IMR-90 (cell line): ENCODE results near the gene METTL18. TPM values are rescaled to one million over a fixed set of nuclear protein-coding genes. Genes with fewer than 3 reads are reported as not detected.

Experiments used
- ATAC-seq: fragments of 200-7000 bp; cut with Tn5 transposase; 2 replicates; pipeline ENCODE4 v1.9.1; 2020; ENCODE audit warnings: low read depth, mild to moderate bottlenecking, moderate library complexity
- BruUV-seq: library from RNA; stranded (reverse); fragments of 400-500 nt; replicated peaks from 2 replicates; lab custom pipeline; 2021; lab: Mats Ljungman, UMichigan
- CTCF ChIA-PET: fragments of 300-600 bp; formaldehyde crosslinking; extraction: SDS; loops from one replicate; lab custom pipeline; 2021; ENCODE audit warnings: antibody characterized with exemption; lab: Yijun Ruan, JAX
- POLR2A ChIA-PET: fragments of 300-600 bp; sonication (Branson Sonifier 250); formaldehyde crosslinking; loops from one replicate; lab custom pipeline; 2022; ENCODE audit warnings: antibody characterized with exemption; ENCODE audit not compliant: unreplicated experiment; lab: Charles Lee
- DNase-seq: peaks from one replicate; pipeline ENCODE4 v3.0.0; 2013
- H2AFZ ChIP-seq: replicated peaks from 2 replicates; pipeline ENCODE3; 2013; ENCODE audit warnings: low read length, mild to moderate bottlenecking; ENCODE audit not compliant: poor library complexity
- H2AK5ac ChIP-seq: 2 replicates; pipeline ENCODE4 v1.6.1; 2013; ENCODE audit warnings: low read depth, low read length, inconsistent platforms
- H2AK9ac ChIP-seq: replicated peaks from 2 replicates; pipeline ENCODE3; 2013; ENCODE audit warnings: mild to moderate bottlenecking, low read depth, low read length, moderate library complexity; ENCODE audit not compliant: poor library complexity
- H2BK120ac ChIP-seq: 2 replicates; pipeline ENCODE4 v1.6.1; 2013; ENCODE audit warnings: low read depth, low read length, inconsistent platforms
- H2BK15ac ChIP-seq: 3 replicates; pipeline ENCODE4 v1.6.1; 2013; ENCODE audit warnings: low read depth, low read length, inconsistent platforms
- H2BK20ac ChIP-seq: 2 replicates; pipeline ENCODE4 v1.6.1; 2013; ENCODE audit warnings: low read depth, mild to moderate bottlenecking, inconsistent platforms, low read length, moderate library complexity
- H2BK5ac ChIP-seq: 2 replicates; pipeline ENCODE4 v1.6.1; 2013; ENCODE audit warnings: mild to moderate bottlenecking, low read depth, low read length, inconsistent platforms; ENCODE audit not compliant: poor library complexity, severe bottlenecking
- H3K14ac ChIP-seq: replicated peaks from 2 replicates; pipeline ENCODE4 v1.6.1; 2013; ENCODE audit warnings: low read depth, low read length, inconsistent platforms
- H3K18ac ChIP-seq: 2 replicates; pipeline ENCODE4 v1.6.1; 2013; ENCODE audit warnings: low read depth, low read length, control low read depth
- H3K23ac ChIP-seq: 2 replicates; pipeline ENCODE4 v1.6.1; 2013; ENCODE audit warnings: low read depth, low read length, inconsistent platforms
- H3K27ac ChIP-seq: 2 replicates; pipeline ENCODE4 v1.5.1; 2013; ENCODE audit warnings: mild to moderate bottlenecking, control low read depth, low read length; ENCODE audit not compliant: insufficient read depth
- H3K27me3 ChIP-seq: 2 replicates; pipeline ENCODE4 v1.6.1; 2013; ENCODE audit warnings: low read length; ENCODE audit not compliant: control insufficient read depth, insufficient read depth
- H3K36me3 ChIP-seq: 2 replicates; pipeline ENCODE4 v1.6.1; 2013; ENCODE audit warnings: low read length, mixed read lengths; ENCODE audit not compliant: control insufficient read depth, insufficient read depth
- H3K4ac ChIP-seq: 2 replicates; pipeline ENCODE4 v1.6.1; 2013; ENCODE audit warnings: low read depth, low read length, inconsistent platforms
- H3K4me1 ChIP-seq: 2 replicates; pipeline ENCODE4 v1.6.1; 2013; ENCODE audit warnings: low read length, mixed read lengths; ENCODE audit not compliant: control insufficient read depth, insufficient read depth
- H3K4me2 ChIP-seq: 2 replicates; pipeline ENCODE4 v1.6.1; 2013; ENCODE audit warnings: low read depth, mild to moderate bottlenecking, control low read depth, low read length, moderate library complexity
- H3K4me3 ChIP-seq: 2 replicates; pipeline ENCODE4 v1.5.1; 2013; ENCODE audit warnings: low read depth, mild to moderate bottlenecking, control low read depth, low read length, moderate library complexity; ENCODE audit not compliant: insufficient read depth
- H3K56ac ChIP-seq: 2 replicates; pipeline ENCODE4 v1.6.1; 2013; ENCODE audit warnings: low read length, inconsistent platforms; ENCODE audit not compliant: insufficient read depth; ENCODE audit errors: extremely low read depth
- H3K79me1 ChIP-seq, 2 experiments: 2 replicates each; pipeline ENCODE4 v1.6.1; 2013; ENCODE audit warnings: low read length in 2 of 2, inconsistent platforms in 1 of 2, low read depth in 1 of 2
- H3K9ac ChIP-seq: 2 replicates; pipeline ENCODE4 v1.6.1; 2013; ENCODE audit warnings: low read depth, low read length, control low read depth
- H3K9me1 ChIP-seq: 2 replicates; pipeline ENCODE4 v1.6.1; 2013; ENCODE audit warnings: low read length, inconsistent platforms; ENCODE audit not compliant: insufficient read depth
- H3K9me3 ChIP-seq: 2 replicates; pipeline ENCODE4 v1.6.1; 2013; ENCODE audit warnings: low read length; ENCODE audit not compliant: control insufficient read depth, insufficient read depth
- H4K20me1 ChIP-seq: 2 replicates; pipeline ENCODE4 v1.6.1; 2013; ENCODE audit warnings: low read length, inconsistent platforms; ENCODE audit not compliant: insufficient read depth
- H4K5ac ChIP-seq: 2 replicates; pipeline ENCODE4 v1.6.1; 2013; ENCODE audit warnings: mild to moderate bottlenecking, low read depth, low read length, control low read depth
- H4K8ac ChIP-seq, 2 experiments: 2 replicates each; pipeline ENCODE4 v1.6.1; 2013; ENCODE audit warnings: low read depth in 2 of 2, low read length in 2 of 2, control low read depth in 1 of 2, inconsistent platforms in 1 of 2
- H4K91ac ChIP-seq: 2 replicates; pipeline ENCODE4 v1.6.1; 2013; ENCODE audit warnings: low read depth, low read length, inconsistent platforms; ENCODE audit not compliant: insufficient read depth
- MAFK ChIP-seq: IDR thresholded peaks from 2 replicates; pipeline ENCODE4 v1.6.1; 2012; ENCODE audit warnings: low read depth, low read length, improper control_type of control experiment
- RFX5 ChIP-seq: IDR thresholded peaks from 2 replicates; pipeline ENCODE4 v1.8.0; 2012; ENCODE audit warnings: low read depth, mild to moderate bottlenecking, low read length, moderate library complexity
- WGBS, 2 experiments: methylation state at CpG; one replicate each; pipeline versions ENCODE4 v1.1.5 to v1.1.7; 2013; ENCODE audit warnings: missing lambda C conversion rate in 2 of 2; ENCODE audit not compliant: insufficient read length in 1 of 2; ENCODE audit errors: extremely low coverage in 2 of 2; 5-methylcytosine and 5-hydroxymethylcytosine counted together
- dilution Hi-C: fragments of 300-500 bp; cut with HindIII; formaldehyde crosslinking; loops from one replicate; pipeline ENCODE4 v1.14.3; 2018; ENCODE audit warnings: low sequenced_read_pairs; ENCODE audit not compliant: unreplicated experiment
- in situ Hi-C: fragments of 300-500 bp; cut with MboI; formaldehyde crosslinking; loops from 3 replicates; pipeline ENCODE4 v1.14.3; 2019; ENCODE audit warnings: low sequenced_read_pairs, inconsistent platforms, mixed read lengths
- intact Hi-C: fragments of 100-400 bp; cut with micrococcal nuclease; formaldehyde crosslinking; loops from 2 replicates; pipeline ENCODE4 v1.10.0; 2022
- polyA plus RNA-seq, 3 experiments: library from polyadenylated mRNA; depleted of rRNA; stranded (reverse); fragments of >200 nt; gene quantifications; 2 replicates each; pipeline ENCODE4 v1.2.3, GENCODE V29; 2012; ENCODE audit warnings: low replicate concordance in 1 of 3
- total RNA-seq: library from RNA; depleted of rRNA; stranded (reverse); fragments of >200 nt; gene quantifications from 2 replicates; pipeline ENCODE4 v1.2.3, GENCODE V29; 2012

METTL18 gene
- total and polyA plus RNA-seq, 2 of the 4 experiments (the other 2 are of a cell fraction), result 2.9 to 3.4 TPM

DNA sequence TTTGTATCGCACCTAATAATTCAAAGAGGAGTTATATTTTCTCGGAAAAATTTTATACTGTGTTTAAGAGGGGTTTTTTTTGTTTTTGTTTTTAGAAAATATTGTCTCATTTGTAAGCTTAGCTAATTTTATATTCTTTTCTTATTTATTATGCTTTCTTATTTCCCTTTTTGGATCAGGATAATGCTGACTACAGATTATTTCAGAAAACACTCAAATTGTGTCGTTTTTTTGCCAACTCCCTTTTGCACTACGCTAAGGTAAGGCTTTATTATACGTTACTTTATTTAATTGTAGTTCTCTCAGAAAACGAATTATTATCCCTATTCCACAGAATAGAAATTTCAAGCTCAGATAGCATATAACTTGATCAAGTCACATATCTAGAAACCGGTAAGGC is 26.8 kb upstream of the METTL18 start:
- TF ChIP-seq MAFK (peak; percentile 60; the same call in 1 of the 2 replicates), RFX5 (no peak)
- Histone ChIP-seq H4K8ac (no peak overlapping the region), H2AFZ (no peak overlapping the region), H3K14ac (no peak overlapping the region), H3K9me3 (no peaks in the 10 kb centered on the region), H3K18ac (no peak overlapping the region), H2AK9ac (no peak overlapping the region), H3K4me2 (no peak overlapping the region), H2BK20ac (no peak overlapping the region), H2BK5ac (no peak overlapping the region), H3K79me1 (no peaks in the 10 kb centered on the region), H3K4me1 (no peaks in the 10 kb centered on the region), H4K5ac (no peak overlapping the region), H3K27ac (no peak overlapping the region), H2BK15ac (no peak overlapping the region), H3K56ac (no peak overlapping the region), H4K91ac (no peak overlapping the region), H3K9me1 (no peaks in the 10 kb centered on the region), H2BK120ac (no peak overlapping the region), H3K23ac (no peak overlapping the region), H4K20me1 (no peaks in the 10 kb centered on the region), H3K36me3 (peaks cover 3% of the 10 kb centered on the region), H3K4ac (no peak overlapping the region), H2AK5ac (no peak overlapping the region), H3K9ac (no peak overlapping the region), H3K27me3 (no peaks in the 10 kb centered on the region), H3K4me3 (no peak overlapping the region)
- in situ Hi-C loops (no loop called here), dilution Hi-C loops (no loop called here), intact Hi-C loops (no loop called here)
- POLR2A ChIA-PET, result no interaction called here
- no peak for DNase-seq
- no peak for ATAC-seq
- WGBS, 2 experiments, result no CpG with 5 or more reads among the region's 7 CpGs
- no TSS peak for BruUV-seq
- CTCF ChIA-PET, result no interaction called here
